ENCODE data around the gene PLEKHM3. TPM values are rescaled to one million over a fixed set of nuclear protein-coding genes. Genes with fewer than 3 reads are reported as not detected.

The PLEKHM3 gene
- total RNA-seq, 1 experiment from 2014 or later = 2.5 TPM

- no peak overlapping the region for H3K4me3 ChIP-seq (ENCODE audit: low read depth in 2 of 2, low read length in 2 of 2)
- no peaks in the 10 kb centered on the region for H3K36me3 ChIP-seq (ENCODE audit: control insufficient read depth, insufficient read depth, low read length)
- ATAC-seq (no peak), DNase-seq (ENCODE audit: low read depth, low spot score) (no peak)
- BruUV-seq (replicated peaks) = no TSS peak
- CTCF ChIA-PET = interaction anchor here (0.6 kb wide), 1 partner anchor 1225 kb away, joined by 4 read pairs; no protein-coding TSS in a partner anchor
- in situ Hi-C loops (cut with HindIII; ENCODE audit: low pct_unique_long_range_greater_than_20kb, low sequenced_read_pairs) = no loop called here
- intact Hi-C loops (cut with micrococcal nuclease; ENCODE audit: unreplicated experiment) = no loop called here
- no peaks in the 10 kb centered on the region for H3K4me1 ChIP-seq (ENCODE audit: control insufficient read depth, insufficient read depth, low read length)
- no peak overlapping the region for H3K27ac ChIP-seq (ENCODE audit: low read length)
- no peak for TF ChIP-seq REST (IDR thresholded peaks at IDR 0.05; ENCODE audit: insufficient read depth in 1 of 2, low read depth in 2 of 2, low read length in 1 of 2)
- TF ChIP-seq CTCF (IDR thresholded peaks at IDR 0.05) = no peak
- no peak for TF ChIP-seq TCF7L2 (IDR thresholded peaks at IDR 0.05; ENCODE audit: low read depth, low read length)
- no peak for TF ChIP-seq SIN3A (IDR thresholded peaks at IDR 0.05; ENCODE audit: borderline replicate concordance, insufficient read depth, low read depth, low read length)
- TF ChIP-seq POLR2AphosphoS5 (IDR thresholded peaks at IDR 0.05; ENCODE audit: low read depth, low read length) = no peak
- POLR2A ChIA-PET = no interaction called here
- no peaks in the 10 kb centered on the region for H3K9me3 ChIP-seq (ENCODE audit: control insufficient read depth, insufficient read depth, low read depth, low read length)
- H3K27me3 ChIP-seq (ENCODE audit: control insufficient read depth, insufficient read depth, low read length) = no peaks in the 10 kb centered on the region
These were observed 19.0 kb downstream of the PLEKHM3 start for GRCh38 chr2:208006337-208006736.

GRCh38 chr2:208001924-208002323 lies 23.4 kb downstream of the PLEKHM3 start:
- no peaks in the 10 kb centered on the region for H3K9me3 ChIP-seq (ENCODE audit: control insufficient read depth, insufficient read depth, low read depth, low read length)
- POLR2A ChIA-PET = no interaction called here
- TF ChIP-seq TCF7L2 (IDR thresholded peaks at IDR 0.05; ENCODE audit: low read depth, low read length) (no peak), POLR2AphosphoS5 (IDR thresholded peaks at IDR 0.05; ENCODE audit: low read depth, low read length) (no peak), REST (IDR thresholded peaks at IDR 0.05; ENCODE audit: insufficient read depth in 1 of 2, low read depth in 2 of 2, low read length in 1 of 2) (no peak), CTCF (IDR thresholded peaks at IDR 0.05) (no peak), SIN3A (IDR thresholded peaks at IDR 0.05; ENCODE audit: borderline replicate concordance, insufficient read depth, low read depth, low read length) (no peak)
- H3K36me3 ChIP-seq (ENCODE audit: control insufficient read depth, insufficient read depth, low read length) = no peaks in the 10 kb centered on the region
- no peaks in the 10 kb centered on the region for H3K27me3 ChIP-seq (ENCODE audit: control insufficient read depth, insufficient read depth, low read length)
- no peak overlapping the region for H3K4me3 ChIP-seq (ENCODE audit: low read depth in 2 of 2, low read length in 2 of 2)
- DNase-seq (ENCODE audit: low read depth, low spot score) (no peak), ATAC-seq (no peak)
- intact Hi-C loops (cut with micrococcal nuclease; ENCODE audit: unreplicated experiment) = no loop called here
- no peaks in the 10 kb centered on the region for H3K4me1 ChIP-seq (ENCODE audit: control insufficient read depth, insufficient read depth, low read length)
- no TSS peak for BruUV-seq (replicated peaks)
- in situ Hi-C loops (cut with HindIII; ENCODE audit: low pct_unique_long_range_greater_than_20kb, low sequenced_read_pairs) = no loop called here
- CTCF ChIA-PET = no interaction called here
- no peak overlapping the region for H3K27ac ChIP-seq (ENCODE audit: low read length)

Data from Panc1 (cell line).